Adipose tissue (tissue), 3 donors: ENCODE data around the gene NKX1-2. TPM values are rescaled to one million over a fixed set of nuclear protein-coding genes. Genes with fewer than 3 reads are reported as not detected.

Experiments used
- H3K27ac ChIP-seq: one replicate; pipeline ENCODE4 v1.5.1; 2013; ENCODE audit warnings: low read depth, low read length
- WGBS, 3 donors: extraction: QIAGEN DNeasy Blood & Tissue Kit; methylation state at CpG; one replicate each; pipeline ENCODE4 v1.1.7; 2013; 5-methylcytosine and 5-hydroxymethylcytosine counted together
- polyA plus RNA-seq, 3 donors: library from polyadenylated mRNA; stranded (reverse); fragments of 200-250 nt; gene quantifications; one replicate each; pipeline ENCODE4 v1.2.3, GENCODE V29; 2013
- donor health status: healthy with polysubstance abuse.
- donor health status: Bipolar disorder and iron deficiency.
- donor health status: healthy.

Gene NKX1-2
- not detected for polyA plus RNA-seq

DNA sequence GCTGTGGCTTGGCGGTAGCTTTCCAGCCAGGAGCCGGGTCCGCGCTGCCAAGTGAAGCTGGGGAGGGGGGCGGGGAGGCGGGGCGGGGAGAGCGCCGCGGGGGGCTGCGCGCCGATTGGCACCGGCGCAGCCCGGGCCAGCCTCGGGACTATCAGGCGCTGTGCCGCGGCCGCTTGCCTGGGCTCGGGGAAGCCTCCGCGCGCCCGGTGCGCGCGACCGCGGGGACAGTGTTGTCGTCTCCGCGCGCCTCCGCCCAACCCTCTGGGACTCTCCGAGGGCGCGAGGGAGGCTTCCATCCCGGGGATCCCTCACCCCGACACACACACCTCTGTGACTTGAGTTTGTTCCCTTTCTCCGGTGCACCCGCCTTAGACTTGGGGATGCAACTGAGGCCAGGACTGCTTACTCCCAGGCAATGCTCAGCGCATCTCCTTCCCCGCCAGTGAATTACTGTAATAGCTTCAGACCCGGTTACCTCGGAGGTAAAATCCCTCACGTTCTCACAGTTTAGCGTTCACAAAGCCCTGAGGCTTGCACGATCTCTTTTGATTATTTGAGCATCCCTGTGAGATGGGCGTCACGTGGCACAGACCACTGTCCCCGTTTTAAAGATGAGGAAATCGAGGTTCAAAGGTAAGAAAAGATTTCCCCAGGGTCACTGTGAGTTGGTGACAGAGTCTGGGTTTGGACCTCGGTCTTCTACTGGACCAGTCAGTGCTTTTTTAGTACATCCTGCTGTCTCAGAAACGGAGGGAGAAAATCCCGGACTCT, at the start of gene NKX1-2:
Gene NKX1-2, minus strand, starts transcription at position 24 of the 771 bp plus-strand sequence. CDS start 92 bp downstream, outside the sequence.
- H3K27ac ChIP-seq = no peak within 1 kb of the TSS
- WGBS, 3 donors = 2 to 3% (median 3%) methylated on average over 45 to 55 of the region's 57 CpGs

DNA sequence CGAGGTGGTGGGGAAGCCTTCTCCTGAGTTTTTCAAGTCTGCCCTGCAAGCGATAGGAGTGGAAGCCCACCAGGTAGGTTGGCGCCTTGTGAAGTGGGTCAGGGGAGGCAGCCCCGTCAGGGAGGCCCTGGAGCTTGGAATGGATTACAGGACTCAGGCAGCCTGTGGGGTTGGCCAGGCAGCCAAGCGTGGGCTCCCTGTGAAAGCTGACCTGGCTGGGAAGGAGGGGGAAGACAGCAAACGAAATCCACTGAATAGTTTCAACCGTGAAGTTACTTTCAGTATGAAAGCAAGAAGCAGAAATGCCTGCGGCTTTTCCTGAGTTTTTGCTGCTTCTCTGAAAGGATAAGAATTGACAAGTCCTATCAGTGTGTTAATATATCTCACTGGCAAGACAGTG, 48.2 kb upstream of the NKX1-2 start:
- WGBS, 3 donors = 86 to 94% (median 91%) methylated on average over 8 of the region's 8 CpGs
- no peak overlapping the region for H3K27ac ChIP-seq

DNA sequence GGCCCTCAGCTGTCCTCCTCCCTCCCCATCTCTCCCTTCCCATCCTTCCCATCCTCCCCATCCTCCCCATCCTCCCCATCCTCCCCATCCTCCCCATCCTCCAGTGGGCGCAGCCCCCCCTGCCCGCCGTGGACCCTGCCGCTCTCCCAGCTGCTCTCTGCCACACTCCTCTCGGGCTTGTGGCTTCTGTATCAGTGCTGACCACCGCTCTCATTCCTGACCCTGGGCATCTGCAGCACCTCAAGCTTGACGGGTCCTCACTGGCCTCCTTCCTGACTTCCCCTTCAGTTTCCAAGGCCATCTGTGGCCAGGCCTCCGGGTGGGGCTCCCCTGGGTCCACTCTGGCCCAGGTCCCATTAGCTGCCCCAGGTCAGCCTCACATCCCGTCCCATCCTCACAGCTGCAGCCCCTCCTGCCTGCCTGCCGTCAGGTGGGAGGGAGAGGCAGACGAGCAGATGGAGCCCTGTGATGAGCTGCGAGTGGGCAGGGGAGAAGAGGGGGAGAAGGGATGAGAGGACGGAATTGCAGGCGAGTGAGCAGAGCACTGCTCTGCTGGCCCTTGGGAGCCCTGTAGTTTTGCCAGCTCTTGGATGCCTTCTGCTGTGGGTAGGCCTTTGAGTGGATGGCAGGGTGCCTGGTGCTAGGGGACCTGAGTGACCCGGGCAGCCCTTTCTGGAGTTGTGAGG, 47.5 kb upstream of the NKX1-2 start:
- 79 to 83% (median 80%) methylated on average over 15 of the region's 15 CpGs for WGBS, 3 donors

DNA sequence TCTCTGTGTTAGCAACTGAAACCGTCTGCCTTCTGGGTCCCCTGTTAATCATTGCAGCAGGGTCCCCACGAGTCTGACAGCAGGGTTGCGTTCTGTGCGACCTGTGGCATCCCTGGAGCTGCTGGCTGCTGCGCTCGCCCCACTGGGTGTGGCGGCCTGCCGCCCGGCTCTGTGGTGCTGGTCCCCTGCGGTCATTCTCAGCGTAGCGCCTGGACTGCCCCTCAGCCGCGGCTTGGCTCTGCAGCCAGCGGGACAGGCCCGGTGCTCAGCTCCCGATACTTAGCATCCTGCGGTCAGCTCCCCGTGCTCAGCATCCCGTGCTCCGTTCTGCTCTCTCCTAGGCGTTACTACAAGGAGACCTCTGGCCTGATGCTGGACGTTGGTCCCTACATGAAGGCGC, 46.8 kb upstream of the NKX1-2 start:
- 90 to 94% (median 94%) methylated on average over 22 to 24 of the region's 24 CpGs for WGBS, 3 donors
- H3K27ac ChIP-seq = no peak overlapping the region

More for the DNA sequence above, 47.5 kb upstream of the NKX1-2 start:
- H3K27ac ChIP-seq = no peak overlapping the region

DNA sequence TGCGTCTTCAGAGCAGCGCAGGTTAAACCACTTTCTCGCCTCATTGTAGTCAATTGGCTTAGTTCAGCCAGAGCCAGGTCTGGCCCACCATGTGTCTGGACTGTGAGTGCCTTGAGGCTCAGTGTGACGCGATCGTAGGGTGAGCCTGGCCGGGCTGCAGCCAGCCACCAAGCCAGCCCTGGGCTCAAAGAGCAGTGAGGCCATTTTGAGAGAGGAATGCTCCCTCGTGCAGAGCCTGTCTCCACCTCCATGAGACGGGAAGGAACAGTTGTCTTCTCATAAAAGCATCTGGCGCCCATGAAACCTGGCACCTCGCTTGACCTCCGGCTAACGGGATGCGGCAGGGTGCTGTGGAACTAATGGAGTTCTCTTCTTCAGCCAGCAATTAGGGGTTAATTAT, 46.3 kb upstream of the NKX1-2 start:
- 90 to 95% (median 91%) methylated on average over 14 of the region's 14 CpGs for WGBS, 3 donors
- H3K27ac ChIP-seq = no peak overlapping the region

DNA sequence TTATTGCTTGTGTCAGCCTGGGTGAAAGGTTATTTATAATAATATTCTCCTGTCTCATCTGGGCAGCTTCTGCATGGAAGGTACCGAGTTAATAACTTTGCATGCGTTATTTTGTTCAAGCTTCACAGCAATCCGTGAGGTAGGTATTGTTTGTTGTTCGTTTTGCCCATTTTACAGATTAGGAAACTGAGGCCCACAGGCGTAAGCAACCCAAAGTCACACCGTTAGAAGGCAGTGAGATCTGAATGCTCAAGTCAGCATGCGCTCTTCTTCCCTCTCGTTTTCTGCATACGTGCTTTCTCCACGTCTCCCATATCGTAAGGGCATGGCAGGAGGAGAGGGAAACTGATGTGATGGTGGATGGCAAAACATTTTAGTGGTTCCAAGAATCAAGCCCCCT, 45.9 kb upstream of the NKX1-2 start:
- 91 to 97% (median 96%) methylated on average over 11 of the region's 11 CpGs for WGBS, 3 donors
- no peak overlapping the region for H3K27ac ChIP-seq

DNA sequence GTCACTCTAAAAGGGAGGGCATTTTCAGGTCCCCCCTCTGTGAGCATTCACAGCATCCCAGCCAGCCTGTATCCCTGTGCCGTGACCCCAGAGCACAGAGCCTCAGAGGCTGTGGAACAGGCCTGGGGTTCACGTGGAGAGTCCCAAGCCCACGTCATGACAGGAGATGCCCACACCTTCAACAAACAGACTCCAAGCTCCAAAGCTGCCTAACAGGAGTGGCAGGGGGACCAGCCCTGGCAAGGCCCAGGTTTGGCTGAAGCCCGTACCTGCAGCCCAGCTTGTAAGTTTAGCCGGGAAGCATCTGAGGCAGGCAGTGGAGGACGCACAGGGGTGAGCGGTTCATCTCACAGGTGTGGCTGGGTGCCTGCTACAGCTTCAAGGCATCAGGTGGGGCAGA, 45.3 kb upstream of the NKX1-2 start:
- H3K27ac ChIP-seq = no peak overlapping the region
- 93 to 94% (median 93%) methylated on average over 7 of the region's 7 CpGs for WGBS, 3 donors

DNA sequence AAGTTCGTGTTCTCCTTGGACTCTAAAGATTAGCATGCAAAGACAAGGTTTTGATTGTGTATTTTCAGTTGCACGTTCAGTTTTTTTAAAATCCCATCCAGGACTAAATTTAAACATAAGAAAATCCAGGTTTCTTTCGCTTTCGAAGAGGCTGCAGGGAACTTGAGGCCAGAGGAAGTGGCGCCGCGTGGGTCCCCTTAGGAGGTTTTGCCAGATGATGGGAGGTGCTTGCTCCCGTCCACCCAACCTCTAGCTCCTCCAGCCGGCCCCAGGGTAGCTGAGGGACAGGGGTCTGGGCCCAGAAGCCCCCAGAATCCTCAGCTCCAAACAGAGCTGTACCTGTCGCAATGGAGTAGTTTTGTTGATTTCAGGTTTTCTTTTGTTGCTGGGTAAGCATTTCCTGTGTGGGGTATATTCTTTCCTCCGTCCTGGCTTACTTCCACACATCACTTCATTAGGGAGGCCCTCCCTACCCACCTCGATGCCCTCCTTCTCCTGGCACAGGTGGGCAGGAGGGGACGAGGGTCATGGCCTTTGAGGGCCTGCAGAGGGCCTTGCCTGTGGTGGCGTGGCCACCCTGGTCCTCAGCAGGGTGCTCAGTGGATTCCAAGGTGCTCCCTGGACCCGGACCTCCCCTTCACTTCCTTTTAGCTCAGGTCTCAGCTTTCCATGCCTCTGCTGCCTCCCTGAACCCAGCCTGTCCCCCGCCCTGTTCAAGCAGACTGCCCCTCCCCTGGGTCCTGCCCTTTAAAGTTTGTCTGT, 44.4 kb upstream of the NKX1-2 start:
- H3K27ac ChIP-seq = no peak overlapping the region
- 51 to 81% (median 54%) methylated on average over 16 of the region's 16 CpGs for WGBS, 3 donors

DNA sequence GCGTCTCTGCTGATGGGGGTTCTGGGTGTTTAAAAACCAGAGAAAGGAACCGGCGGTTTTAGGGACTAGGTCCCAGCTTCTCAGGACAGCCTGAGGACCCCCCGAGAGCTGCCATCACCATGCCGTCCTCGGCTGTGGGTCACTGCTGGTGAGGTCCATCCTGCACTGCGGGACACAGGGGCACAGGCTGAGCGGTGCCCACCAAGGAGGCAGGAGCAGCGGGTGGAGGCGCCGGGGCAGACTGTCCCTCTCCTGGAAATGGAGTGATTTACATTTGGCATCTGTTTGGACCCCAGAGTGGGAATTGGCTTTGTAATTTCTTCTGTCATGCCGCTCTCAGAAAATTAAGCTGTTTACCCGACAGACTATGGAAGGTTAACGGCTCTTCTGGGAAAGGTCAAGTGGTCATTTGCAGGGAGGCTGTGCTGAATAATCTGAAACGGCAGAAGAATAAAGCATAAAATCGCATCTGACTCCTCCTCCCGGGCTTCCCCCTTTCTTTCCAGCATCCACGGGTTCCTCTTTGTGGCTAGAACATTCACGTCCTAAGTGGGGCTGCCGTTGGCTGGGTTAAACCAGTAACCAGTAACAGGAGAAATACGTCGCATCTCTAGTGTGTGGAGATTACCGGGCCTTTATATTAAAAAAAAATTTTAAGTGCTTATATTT, 43.5 kb upstream of the NKX1-2 start:
- 58 to 82% (median 67%) methylated on average over 23 of the region's 23 CpGs for WGBS, 3 donors

DNA sequence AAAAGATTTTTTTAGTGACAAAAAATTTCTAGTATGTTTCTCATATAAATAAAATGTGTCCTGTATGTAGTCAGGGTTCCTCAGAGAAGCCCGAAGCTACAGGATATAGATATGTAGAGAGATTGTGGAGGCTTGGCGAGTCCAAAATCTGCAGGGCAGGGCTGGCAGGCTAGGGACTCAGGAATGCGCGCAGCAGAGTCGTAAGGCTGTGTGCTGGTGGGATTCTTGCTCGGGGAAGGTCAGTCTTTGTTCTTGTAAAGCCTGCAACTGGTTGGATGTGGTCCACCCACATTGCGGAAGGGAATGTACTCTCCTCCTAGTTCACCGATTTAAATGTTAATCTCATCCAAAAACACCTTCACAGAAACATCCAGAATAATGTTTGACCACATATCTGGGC, 42.4 kb upstream of the NKX1-2 start:
- H3K27ac ChIP-seq = no peak overlapping the region
- 92 to 97% (median 94%) methylated on average over 8 of the region's 8 CpGs for WGBS, 3 donors

More for the DNA sequence above, 43.5 kb upstream of the NKX1-2 start:
- H3K27ac ChIP-seq = no peak overlapping the region

DNA sequence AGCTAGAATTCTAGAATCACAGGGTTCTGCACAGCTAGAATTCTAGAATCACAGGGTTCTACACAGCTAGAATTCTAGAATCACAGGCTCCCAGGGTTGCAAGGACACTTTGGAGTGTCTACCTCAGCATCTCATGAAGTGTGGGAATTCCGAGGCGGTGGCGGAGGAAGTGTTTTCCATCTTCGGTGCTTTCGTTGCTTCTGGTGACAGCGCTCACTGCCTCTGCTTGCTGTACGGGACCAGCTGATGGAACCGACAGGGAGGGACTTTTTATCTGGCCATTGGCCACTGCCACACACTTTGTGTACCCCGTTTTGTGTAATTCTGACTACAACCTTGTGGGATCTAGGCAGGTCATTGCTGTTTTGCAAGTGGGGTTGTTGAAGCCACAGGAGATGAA, 41.3 kb upstream of the NKX1-2 start:
- no peak overlapping the region for H3K27ac ChIP-seq
- 95 to 98% (median 98%) methylated on average over 9 of the region's 9 CpGs for WGBS, 3 donors

DNA sequence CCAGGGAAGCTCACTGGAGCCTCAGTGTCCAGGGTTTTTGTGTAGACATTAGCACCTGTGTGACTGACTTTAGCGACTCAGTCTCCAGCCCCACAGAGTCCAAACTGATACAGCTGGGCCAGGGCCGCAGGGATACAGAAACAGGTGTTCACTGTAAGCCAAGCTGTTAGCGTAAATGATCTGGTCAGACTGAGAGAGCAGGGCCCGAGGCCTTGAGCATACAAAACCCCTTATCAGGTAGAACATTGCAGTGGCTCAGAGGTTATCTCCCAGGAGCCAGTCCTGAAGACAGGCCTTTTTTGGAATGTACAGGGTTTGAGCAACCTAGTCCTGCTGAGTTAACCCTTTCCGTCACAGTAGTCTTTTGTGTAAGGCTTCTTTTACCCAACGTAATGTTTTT, 36.8 kb upstream of the NKX1-2 start:
- no peak overlapping the region for H3K27ac ChIP-seq
- 91 to 94% (median 93%) methylated on average over 6 of the region's 6 CpGs for WGBS, 3 donors

DNA sequence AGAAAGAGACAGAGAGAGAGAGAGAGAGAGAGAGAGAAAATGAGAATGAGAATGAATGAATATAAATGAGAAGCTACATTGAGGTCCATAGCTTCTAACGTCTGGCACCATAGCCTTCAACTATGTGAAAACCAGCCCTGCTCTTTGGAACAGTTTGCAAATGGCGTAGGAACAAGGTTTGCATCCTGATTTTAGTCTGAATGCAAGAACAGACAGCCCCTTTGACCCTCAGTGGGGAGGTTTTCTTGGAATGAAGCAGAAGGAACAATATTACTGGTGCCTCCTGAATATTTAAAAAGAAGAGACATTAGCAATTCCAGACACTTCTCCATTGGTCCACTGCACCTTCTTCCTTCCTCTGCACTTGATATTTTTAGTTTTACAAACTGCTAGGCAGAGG, 34.8 kb upstream of the NKX1-2 start:
- 85 to 88% (median 86%) methylated on average over 2 of the region's 2 CpGs for WGBS, 3 donors
- H3K27ac ChIP-seq = no peak overlapping the region

DNA sequence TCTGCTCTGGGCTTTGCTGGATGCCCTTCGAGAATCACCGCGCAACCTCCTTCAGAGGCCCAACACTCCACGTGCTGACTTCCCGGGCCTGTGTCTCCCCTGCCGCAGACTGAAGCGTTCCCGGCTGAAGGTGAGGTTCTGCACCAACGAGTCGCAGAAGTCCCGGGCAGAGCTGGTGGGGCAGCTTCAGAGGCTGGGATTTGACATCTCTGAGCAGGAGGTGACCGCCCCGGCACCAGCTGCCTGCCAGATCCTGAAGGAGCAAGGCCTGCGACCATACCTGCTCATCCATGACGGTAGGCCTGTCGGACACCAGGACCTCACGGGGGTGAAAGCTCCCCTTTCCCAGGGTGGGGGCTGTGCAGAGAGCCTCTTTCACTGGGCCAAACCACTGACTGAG, 34.2 kb upstream of the NKX1-2 start:
- H3K27ac ChIP-seq = no peak overlapping the region
- WGBS, 3 donors = 96 to 98% (median 97%) methylated on average over 17 of the region's 17 CpGs

DNA sequence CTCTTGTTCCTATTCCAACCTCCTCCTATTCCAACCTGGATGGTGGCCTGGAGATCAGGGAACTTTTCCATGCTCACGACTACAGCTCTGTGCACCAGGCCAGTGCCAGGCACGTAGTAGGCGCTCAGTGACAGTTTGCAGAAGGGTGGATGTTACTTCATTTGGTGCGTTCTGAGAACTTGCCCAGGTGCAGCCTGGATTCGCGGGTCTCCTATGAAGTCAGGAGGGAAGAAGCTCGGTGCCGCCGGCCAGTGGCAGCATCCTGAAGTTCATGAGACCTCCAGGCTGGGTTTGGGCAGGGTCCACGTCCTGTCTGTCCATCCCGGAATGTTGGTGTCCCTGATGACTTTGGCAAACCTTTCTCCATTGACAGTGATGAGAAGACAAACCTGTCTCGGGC, 33.0 kb upstream of the NKX1-2 start:
- 88 to 91% (median 88%) methylated on average over 12 of the region's 12 CpGs for WGBS, 3 donors
- H3K27ac ChIP-seq = no peak overlapping the region

DNA sequence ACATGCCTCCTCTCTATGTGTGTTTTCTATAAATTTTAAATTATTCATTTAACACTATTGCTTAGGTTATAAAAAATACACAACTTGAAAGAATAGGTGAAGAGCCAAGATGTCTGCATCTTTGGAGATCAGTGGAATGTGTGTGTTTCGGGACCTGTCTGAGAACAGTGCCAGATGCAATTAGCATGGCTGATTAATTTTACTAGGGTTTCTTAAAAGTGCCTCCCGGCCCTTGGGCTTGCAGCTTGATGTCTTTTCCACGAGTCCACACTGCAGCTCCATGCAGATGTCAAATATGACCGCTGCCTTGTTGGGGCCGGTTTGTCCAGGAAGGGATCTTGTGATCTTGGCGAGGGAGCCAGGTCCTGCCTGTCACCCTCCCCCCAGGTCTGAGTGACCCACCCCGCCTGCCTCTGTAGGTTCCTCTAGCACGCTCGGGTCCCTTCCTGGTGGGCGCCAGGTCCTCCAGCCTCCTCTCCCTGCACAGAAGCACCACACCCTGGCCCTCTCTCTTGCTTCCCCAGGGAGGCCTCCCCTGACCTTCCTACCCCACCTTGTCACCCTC, 32.5 kb upstream of the NKX1-2 start:
- WGBS, 3 donors = 81 to 88% (median 81%) methylated on average over 9 to 10 of the region's 10 CpGs
- no peak overlapping the region for H3K27ac ChIP-seq

DNA sequence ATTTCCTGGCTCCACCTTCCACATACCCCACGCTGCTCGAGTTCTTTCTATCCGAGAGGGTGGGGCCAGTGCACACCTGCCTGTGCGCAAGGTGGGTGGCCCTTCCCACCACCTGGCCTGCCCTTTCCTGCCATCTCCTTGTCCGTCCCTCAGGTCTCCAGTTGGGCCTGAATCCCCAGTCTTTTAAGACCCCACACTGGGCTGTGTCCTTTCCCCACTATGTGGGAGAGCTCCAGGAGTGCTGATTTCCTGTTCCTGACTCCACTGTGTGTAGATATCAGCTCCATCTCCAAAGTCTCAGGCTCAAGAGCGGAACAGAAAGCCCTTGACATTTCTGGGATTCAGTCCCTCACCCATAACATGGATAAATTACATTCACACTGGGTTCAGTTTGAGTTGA, 31.9 kb upstream of the NKX1-2 start:
- 83 to 90% (median 88%) methylated on average over 6 of the region's 6 CpGs for WGBS, 3 donors
- H3K27ac ChIP-seq = no peak overlapping the region

DNA sequence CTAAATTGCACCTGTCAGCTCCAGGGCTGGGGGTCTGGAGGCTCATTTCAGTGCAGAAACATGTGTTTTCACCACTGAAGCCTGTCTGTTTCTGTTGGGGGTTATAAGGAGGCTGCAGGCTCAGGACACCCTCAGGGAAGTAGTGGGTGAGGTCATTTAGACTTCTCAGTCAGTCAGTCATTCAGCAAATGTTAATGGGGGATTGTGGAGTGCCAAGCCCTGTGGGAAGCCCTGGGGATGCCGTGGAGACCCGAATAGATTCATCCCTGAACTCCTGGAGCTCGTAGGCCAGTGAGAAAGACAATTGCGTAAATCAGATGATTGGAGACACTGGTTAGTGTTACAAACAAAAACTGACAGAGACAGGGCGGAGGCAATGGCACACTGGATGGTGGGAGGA, 31.0 kb upstream of the NKX1-2 start:
- no peak overlapping the region for H3K27ac ChIP-seq
- 76 to 87% (median 82%) methylated on average over 5 of the region's 5 CpGs for WGBS, 3 donors
